ENCODE results near the gene CENPT. TPM values are rescaled to one million over a fixed set of nuclear protein-coding genes. Genes with fewer than 3 reads are reported as not detected.

Gene CENPT
- total and polyA plus RNA-seq, 8 donors = 19.6 to 143 (median 31.4) TPM

- Histone ChIP-seq H3K27ac (peak overlapping the region in 2 of 4 donors; percentile 12 to 31), H3K4me1 (peaks cover 10 to 14% (median 11%) of the 10 kb centered on the region in 3 donors), H3K9me3 (no peaks in the 10 kb centered on the region), H3K4me3 (no peak overlapping the region), H3K27me3 (no peaks in the 10 kb centered on the region), H3K36me3 (peaks cover 0 to 6% (median 0%) of the 10 kb centered on the region in 3 donors)
- TF ChIP-seq CTCF (IDR thresholded peaks at IDR 0.05) = no peak
- WGBS, 2 donors = 86 to 90% methylated on average over 11 of the region's 11 CpGs
- FAIRE-seq (no peak), ATAC-seq (peak in 3 of 4 donors; percentile 14 to 44 (median 25)), DNase-seq (no peak)
- intact Hi-C loops (cut with DNase I) = no loop called here
Measured at GRCh38 chr16:67862623-67863583, 15.4 kb upstream of the CENPT start.

- H3K4me3 ChIP-seq = no peak overlapping the region
- H3K27me3 ChIP-seq = no peaks in the 10 kb centered on the region
- H3K36me3 ChIP-seq = peaks cover 0 to 6% (median 0%) of the 10 kb centered on the region in 3 donors
- no peak overlapping the region for H3K27ac ChIP-seq
- intact Hi-C loops (cut with DNase I) = no loop called here
- TF ChIP-seq CTCF (IDR thresholded peaks at IDR 0.05) = no peak
- DNase-seq (no peak), ATAC-seq (no peak), FAIRE-seq (no peak)
- no peaks in the 10 kb centered on the region for H3K9me3 ChIP-seq
- WGBS, 2 donors = 88 to 90% methylated on average over 6 of the region's 6 CpGs
- H3K4me1 ChIP-seq = peaks cover 14 to 16% (median 16%) of the 10 kb centered on the region in 3 donors
Measured at GRCh38 chr16:67861877-67862276, 14.4 kb upstream of the CENPT start.

- no peaks in the 10 kb centered on the region for H3K9me3 ChIP-seq
- H3K27me3 ChIP-seq = no peaks in the 10 kb centered on the region
- H3K4me3 ChIP-seq = no peak overlapping the region
- DNase-seq = no peak
- intact Hi-C loops (cut with DNase I) = no loop called here
- 83 to 85% methylated on average over 8 of the region's 8 CpGs for WGBS, 2 donors
- TF ChIP-seq CTCF (IDR thresholded peaks at IDR 0.05) = no peak
- ATAC-seq = no peak
- peaks cover 0 to 6% (median 0%) of the 10 kb centered on the region in 3 donors for H3K36me3 ChIP-seq
- no peak for FAIRE-seq
- no peak overlapping the region for H3K27ac ChIP-seq
- H3K4me1 ChIP-seq = peaks cover 20 to 25% (median 23%) of the 10 kb centered on the region in 3 donors
Measured at GRCh38 chr16:67860589-67861398, 13.3 kb upstream of the CENPT start.

GRCh38 chr16:67858500-67858899 is 11.0 kb upstream of the CENPT start:
- Histone ChIP-seq H3K36me3 (no peaks in the 10 kb centered on the region), H3K4me3 (no peak overlapping the region), H3K4me1 (peaks cover 29 to 36% (median 32%) of the 10 kb centered on the region in 3 donors), H3K27ac (peak overlapping the region; percentile 82 to 87 (median 85)), H3K27me3 (no peaks in the 10 kb centered on the region), H3K9me3 (no peaks in the 10 kb centered on the region)
- no peak for DNase-seq
- intact Hi-C loops (cut with DNase I) = no loop called here
- no peak for FAIRE-seq
- WGBS, 2 donors = 66% methylated on average over 4 of the region's 4 CpGs
- TF ChIP-seq CTCF (IDR thresholded peaks at IDR 0.05) = no peak
- peak in 2 of 4 donors; percentile 5 to 13 for ATAC-seq
